22Rv1 (cell line): ENCODE data around the gene DNM3.

Source experiments
- H3K27ac ChIP-seq: fragments of 450-650 bp; 2 replicates; pipeline ENCODE4 v1.5.1; 2017
- CTCF ChIP-seq: fragments of 450-650 bp; IDR thresholded peaks from 2 replicates; pipeline ENCODE4 v1.5.1; 2017; ENCODE audit warnings: mild to moderate bottlenecking
- ZFX ChIP-seq: fragments of 450-650 bp; IDR thresholded peaks from 2 replicates; pipeline ENCODE4 v1.6.1; 2017; ENCODE audit warnings: antibody characterized with exemption, borderline replicate concordance

Gene DNM3

GRCh38 chr1:171969226-171969625 lies 127.9 kb downstream of the DNM3 start:
- TF ChIP-seq ZFX (no peak), CTCF (no peak)
- H3K27ac ChIP-seq: no peak overlapping the region

DNA sequence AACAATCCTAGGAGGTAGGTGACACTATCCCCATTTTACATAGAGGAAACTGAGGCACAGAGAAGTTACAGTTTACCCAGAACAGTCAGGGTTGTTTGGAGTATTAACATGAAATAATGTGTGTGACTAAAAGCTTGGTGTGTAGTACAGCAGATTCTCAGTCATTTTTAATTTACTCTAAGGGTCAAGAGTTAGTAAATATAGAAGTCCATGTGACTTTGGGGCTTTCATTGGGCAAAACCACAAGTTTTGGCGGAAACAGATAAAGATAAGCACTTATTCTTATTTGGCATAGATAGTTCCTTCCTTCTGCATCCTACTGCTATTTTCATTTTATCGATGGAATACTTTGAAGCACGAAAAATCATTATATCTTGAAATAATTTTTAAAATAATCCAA lies 128.5 kb downstream of the DNM3 start:
- no peak for TF ChIP-seq ZFX
- TF ChIP-seq CTCF: no peak
- H3K27ac ChIP-seq: no peak overlapping the region

- TF ChIP-seq CTCF: no peak
- TF ChIP-seq ZFX: no peak
- no peak overlapping the region for H3K27ac ChIP-seq
Measured at GRCh38 chr1:171972846-171973245, 131.5 kb downstream of the DNM3 start.

- no peak overlapping the region for H3K27ac ChIP-seq
- TF ChIP-seq CTCF (no peak), ZFX (no peak)
Measured at GRCh38 chr1:171973421-171973820, 132.1 kb downstream of the DNM3 start.

DNA sequence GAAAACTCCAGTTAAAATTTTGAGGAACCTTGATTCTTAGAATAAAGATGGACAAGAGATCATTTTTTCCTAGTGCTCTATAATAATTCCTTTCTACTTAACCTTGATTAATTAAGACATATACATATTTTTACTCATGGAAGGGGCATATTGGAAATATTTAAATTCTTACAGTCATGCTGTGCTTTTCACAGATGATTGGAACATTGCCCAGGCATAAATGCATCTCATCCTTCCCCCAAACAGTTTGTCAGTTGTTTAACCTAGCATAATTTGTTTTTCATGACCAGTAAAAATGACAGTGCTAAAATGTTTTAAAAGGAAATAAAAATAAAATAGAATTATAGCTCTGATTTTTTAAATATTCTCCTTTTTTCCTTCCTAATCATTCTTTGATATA lies 140.0 kb downstream of the DNM3 start:
- no peak overlapping the region for H3K27ac ChIP-seq
- no peak for TF ChIP-seq CTCF
- no peak for TF ChIP-seq ZFX

- TF ChIP-seq ZFX (no peak), CTCF (no peak)
- no peak overlapping the region for H3K27ac ChIP-seq
Measured at GRCh38 chr1:171983584-171983983, 142.3 kb downstream of the DNM3 start.

GRCh38 chr1:171984262-171984661 lies 143.0 kb downstream of the DNM3 start:
- H3K27ac ChIP-seq: no peak overlapping the region
- no peak for TF ChIP-seq CTCF
- no peak for TF ChIP-seq ZFX
